Choroid plexus epithelial cell (primary cell): ENCODE measurements around the gene MAP2K5.

Experiments used
- DNase-seq: peaks from one replicate; pipeline ENCODE4 v3.0.0-alpha.2; 2010; ENCODE audit warnings: low read depth
- H3K4me3 ChIP-seq: 2 replicates; pipeline ENCODE4 v1.5.1; 2011; ENCODE audit warnings: low read depth, mild to moderate bottlenecking, control low read depth, low read length, moderate library complexity
- CTCF ChIP-seq: conservative IDR thresholded peaks from 2 replicates; pipeline ENCODE4 v1.5.1; 2011; ENCODE audit warnings: low read depth, mild to moderate bottlenecking, control low read depth, inconsistent platforms, low read length, moderate library complexity

Gene MAP2K5

GRCh38 chr15:67505675-67506572 is 36.6 kb upstream of the MAP2K5 start:
- no peak overlapping the region for H3K4me3 ChIP-seq
- DNase-seq = no peak
- no peak for TF ChIP-seq CTCF

- DNase-seq = peak; percentile 66
- TF ChIP-seq CTCF = no peak
- H3K4me3 ChIP-seq = no peak overlapping the region
Measured at GRCh38 chr15:67506775-67507747, 35.4 kb upstream of the MAP2K5 start.

GRCh38 chr15:67508407-67508806 is 34.1 kb upstream of the MAP2K5 start:
- TF ChIP-seq CTCF = no peak
- no peak overlapping the region for H3K4me3 ChIP-seq
- peak; percentile 39 for DNase-seq

GRCh38 chr15:67509918-67510317 is 32.6 kb upstream of the MAP2K5 start:
- H3K4me3 ChIP-seq = no peak overlapping the region
- DNase-seq = no peak
- no peak for TF ChIP-seq CTCF

- H3K4me3 ChIP-seq = no peak overlapping the region
- DNase-seq = peak; percentile 78
- TF ChIP-seq CTCF = no peak
Measured at GRCh38 chr15:67510597-67511190, 31.8 kb upstream of the MAP2K5 start.

- TF ChIP-seq CTCF = no peak
- DNase-seq = peak; percentile 25
- no peak overlapping the region for H3K4me3 ChIP-seq
Measured at GRCh38 chr15:67511606-67512005, 30.9 kb upstream of the MAP2K5 start.
